Stimulated activated CD8-positive, alpha-beta memory T cell treated with anti-CD3 and anti-CD28 coated beads, Interleukin-4, amount 100 ng/mL, for 4 hours (primary cell): ENCODE measurements around the gene DPF1.

Experiments used
- DNase-seq, 2 donors: peaks; one replicate each; pipeline ENCODE4 v3.0.0-alpha.2; 2020; ENCODE audit warnings: low read depth in 2 of 2, low spot score in 1 of 2

DPF1 gene

DNA sequence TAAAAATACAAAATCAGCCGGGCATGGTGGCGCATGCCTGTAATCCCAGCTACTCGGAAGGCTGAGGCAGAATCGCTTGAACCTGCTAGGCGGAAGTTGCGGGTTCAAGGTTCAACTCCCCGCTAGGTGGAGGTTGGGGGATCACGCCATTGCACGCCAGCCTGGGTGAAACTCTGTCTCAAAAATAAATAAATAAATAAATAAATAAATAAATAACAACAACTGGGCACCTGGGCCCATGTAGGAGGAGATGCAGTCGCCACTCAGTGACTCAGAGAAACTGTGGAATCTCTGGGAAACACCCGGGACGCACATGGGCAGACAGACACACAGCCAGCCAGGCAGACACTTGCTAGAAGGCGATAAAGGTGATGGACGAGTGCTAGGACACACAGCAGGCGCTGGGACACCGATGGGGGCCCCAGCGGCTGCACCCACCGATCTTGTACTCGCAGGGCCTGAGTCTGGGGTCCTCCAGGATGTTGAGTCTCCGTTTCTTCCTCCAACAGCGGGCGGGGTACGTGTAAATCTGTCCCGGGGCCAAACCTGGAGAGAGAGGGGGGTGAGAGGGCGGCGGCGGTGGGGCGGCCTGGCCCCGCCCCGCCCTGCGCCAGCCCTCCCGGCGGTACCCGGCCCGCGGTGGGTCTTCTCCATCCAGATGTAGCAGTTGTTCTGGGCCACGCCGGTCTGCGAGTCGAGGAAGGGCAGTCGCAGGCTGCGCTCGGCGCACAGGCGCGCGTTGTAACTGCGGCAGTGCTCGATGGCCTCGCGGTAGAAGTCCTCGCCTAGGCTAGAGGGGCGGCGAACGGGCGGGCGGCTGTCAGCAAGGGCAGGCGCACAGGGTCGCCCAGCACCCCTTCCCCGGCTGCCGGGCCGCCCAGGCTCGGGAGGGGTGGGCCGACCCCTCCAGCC is 1.8 kb downstream of the DPF1 start:
- DNase-seq = no peak

DNA sequence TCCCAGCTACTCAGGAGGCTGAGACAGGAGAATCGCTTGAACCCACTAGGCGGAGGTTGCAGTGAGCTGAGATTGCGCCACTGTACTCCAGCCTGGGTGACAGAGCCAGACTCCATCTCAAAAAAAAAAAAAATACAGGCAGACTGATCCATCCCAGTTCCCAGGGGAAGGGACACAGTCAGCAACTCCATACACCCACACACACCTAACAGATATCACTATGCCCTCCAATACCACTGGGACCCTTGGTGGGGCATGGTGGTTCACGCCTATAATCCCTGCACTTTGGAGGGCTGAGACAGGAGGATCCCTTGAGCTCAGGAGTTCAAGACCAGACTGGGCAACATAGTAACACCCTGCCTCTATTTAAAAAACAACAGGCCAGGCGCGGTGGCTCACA is 2.6 kb downstream of the DPF1 start:
- DNase-seq = no peak

- DNase-seq = no peak
Observed at GRCh38 chr19:38219221-38219620, 4.8 kb downstream of the DPF1 start.

- no peak for DNase-seq
Observed at GRCh38 chr19:38218204-38218603, 5.8 kb downstream of the DPF1 start.

- no peak for DNase-seq
Observed at GRCh38 chr19:38216785-38217641, 7.0 kb downstream of the DPF1 start.

GRCh38 chr19:38213911-38214625 is 10.0 kb downstream of the DPF1 start:
- peak in 1 of 2 donors; percentile 53 for DNase-seq

GRCh38 chr19:38213469-38213868 is 10.6 kb downstream of the DPF1 start:
- DNase-seq = no peak

GRCh38 chr19:38211766-38212165 is 12.3 kb downstream of the DPF1 start:
- DNase-seq = no peak

DNA sequence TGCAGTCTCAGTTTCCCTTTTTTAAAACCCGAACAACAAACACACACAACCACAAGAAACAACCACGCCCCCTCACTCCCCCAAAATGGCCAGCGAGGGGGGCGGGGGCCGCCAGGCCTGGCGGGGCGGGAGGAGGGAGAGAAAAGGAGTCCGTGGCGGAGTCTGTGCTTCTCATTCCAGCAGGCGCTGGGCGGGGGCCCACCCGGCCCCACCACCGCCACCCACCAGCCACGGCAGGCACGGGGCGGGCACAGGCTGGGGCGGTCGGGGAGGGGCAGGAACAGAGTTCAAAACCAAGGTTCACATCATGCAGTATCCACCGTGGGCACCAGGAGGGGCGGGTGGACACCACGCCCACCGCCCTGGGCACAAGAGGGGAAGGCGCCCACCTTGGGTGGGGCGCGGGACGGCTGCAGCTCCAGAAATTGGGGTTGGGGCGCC is 12.9 kb downstream of the DPF1 start:
- no peak for DNase-seq

DNA sequence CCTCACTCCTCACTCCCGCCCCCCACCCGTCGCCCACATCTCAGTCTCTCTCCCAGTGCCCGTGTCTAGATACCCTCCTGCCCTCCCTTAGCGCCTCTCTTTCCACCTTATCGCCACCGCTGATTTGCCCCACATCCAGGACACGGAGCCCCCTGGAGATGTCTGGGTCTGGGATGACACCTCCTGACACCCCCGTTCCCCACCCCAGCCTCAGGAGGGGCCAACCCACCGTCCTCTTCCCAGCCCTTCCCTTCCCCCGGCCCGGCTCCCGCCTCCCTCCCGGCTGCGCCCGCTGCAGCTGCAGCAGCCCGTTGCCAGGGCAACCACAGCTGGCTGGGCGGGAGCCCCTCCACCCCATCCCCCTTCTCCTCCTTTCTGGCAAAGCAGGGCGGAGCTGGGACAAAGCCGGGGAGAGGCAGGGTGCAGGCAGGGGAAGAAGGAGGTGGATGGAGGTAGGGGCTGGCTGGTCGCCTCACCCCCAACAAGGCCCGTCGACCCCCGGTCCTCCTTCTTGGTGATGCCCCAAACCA is 13.5 kb downstream of the DPF1 start:
- DNase-seq = no peak

GRCh38 chr19:38209671-38210457 is 14.2 kb downstream of the DPF1 start:
- no peak for DNase-seq

GRCh38 chr19:38209152-38209551 is 14.9 kb downstream of the DPF1 start:
- no peak for DNase-seq

- no peak for DNase-seq
Observed at GRCh38 chr19:38208571-38208970, 15.5 kb downstream of the DPF1 start.

- no peak for DNase-seq
Observed at GRCh38 chr19:38207543-38207942, 16.5 kb downstream of the DPF1 start.

DNA sequence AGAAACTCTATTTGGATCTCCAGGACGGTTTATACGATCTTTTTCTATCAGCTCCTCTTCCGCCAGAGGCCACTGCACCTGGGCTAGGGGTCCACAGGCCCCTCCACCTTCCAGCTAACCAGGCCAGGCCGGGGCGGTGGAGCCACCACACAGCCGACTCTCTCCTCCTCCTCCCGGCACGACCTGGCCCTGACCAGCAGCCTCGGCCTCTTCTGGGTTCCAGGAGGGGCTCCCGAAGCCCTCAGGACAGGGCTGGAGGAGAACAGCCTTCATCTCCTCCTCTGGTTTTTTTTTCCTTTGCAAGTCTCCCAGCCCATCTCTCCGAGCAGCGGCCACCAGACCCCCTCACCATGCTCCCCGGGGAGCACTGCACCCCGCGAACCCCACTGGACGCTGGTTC is 17.1 kb downstream of the DPF1 start:
- no peak for DNase-seq

DNA sequence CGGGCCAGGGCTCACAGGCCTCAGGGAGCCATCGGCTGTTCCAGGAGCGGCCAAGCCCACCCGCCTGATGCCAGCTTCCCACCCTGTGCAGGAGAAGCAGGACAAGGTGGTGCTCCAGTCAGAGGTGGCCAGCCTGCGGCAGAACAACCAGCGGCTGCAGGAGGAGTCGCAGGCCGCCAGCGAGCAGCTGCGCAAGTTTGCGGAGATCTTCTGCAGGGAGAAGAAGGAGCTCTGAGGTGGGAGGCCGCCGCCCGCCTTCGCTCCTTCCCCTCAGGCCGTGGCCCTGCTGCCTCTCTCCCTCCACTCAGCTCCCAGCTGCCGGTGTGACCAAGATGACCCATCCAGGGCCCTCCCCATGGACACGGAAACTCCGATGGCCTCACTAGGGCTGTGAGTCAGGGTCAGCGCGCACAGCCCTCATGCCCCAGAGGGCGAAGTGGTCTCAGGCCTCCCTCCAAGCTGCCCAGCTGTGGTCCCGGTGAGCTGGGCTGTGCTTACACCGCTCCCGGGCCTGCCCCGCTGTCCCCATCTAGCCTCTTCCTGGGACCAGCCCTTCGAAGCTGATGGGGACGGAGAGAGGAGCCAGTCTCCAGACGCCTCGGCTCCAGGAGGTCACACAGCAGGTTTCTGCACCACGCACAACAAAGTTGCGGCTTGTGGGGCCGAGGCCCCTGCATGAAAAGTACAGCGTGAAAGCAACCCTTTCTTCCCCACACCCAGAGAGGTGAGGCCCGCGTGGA is 17.8 kb downstream of the DPF1 start:
- no peak for DNase-seq

DNA sequence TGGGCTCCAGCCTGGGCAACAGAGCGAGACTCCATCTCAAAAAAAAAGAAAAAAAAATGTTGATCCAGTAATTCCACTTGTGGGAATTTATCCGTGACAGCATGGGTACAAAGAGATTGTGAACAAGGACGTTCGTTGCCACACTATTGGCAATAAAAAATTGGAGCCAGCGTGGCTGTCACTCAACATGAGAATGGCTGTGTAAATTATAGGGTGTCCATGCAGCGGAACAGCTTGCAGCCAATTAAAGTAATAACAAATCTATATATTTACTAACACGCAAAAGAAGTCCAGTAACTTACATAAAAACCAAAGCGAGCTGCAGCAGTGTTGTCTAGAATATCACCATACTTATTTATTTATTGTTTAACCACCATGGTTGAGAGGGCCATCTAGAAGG is 19.3 kb downstream of the DPF1 start:
- no peak for DNase-seq

- no peak for DNase-seq
Observed at GRCh38 chr19:38204096-38204495, 19.9 kb downstream of the DPF1 start.

- DNase-seq = no peak
Observed at GRCh38 chr19:38203197-38203596, 20.8 kb downstream of the DPF1 start.

DNA sequence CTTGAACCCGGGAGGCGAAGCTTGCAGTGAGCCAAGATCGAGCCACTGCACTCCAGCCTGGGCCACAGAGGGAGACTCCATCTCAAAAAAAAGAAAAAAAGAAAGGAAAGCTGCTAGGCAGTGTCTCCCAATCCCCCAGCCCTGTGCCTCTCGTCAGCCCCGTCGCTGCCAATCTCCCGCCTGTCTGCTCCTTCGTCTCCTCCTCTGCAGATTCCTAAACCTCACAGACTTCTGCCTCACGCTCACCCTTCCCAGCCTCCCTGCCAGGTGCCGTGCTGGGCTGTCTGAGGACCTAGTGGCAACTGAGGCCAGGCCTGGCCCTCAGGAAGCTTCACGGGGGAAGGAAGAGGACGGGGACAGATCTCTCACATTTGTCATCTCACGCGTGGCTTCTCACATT is 21.5 kb downstream of the DPF1 start:
- no peak for DNase-seq
